H1 (cell line): Measurements from ENCODE around the gene HDAC7. TPM values are rescaled to one million over a fixed set of nuclear protein-coding genes. Genes with fewer than 3 reads are reported as not detected.

ENCODE experiments used
- EGR1 ChIP-seq: IDR thresholded peaks from 2 replicates; pipeline ENCODE4 v1.6.1; 2011; ENCODE audit warnings: low read depth, low read length, borderline replicate concordance
- GABPA ChIP-seq: IDR thresholded peaks from 2 replicates; pipeline ENCODE4 v1.6.1; 2011; ENCODE audit warnings: mild to moderate bottlenecking, low read length, moderate library complexity, borderline replicate concordance; ENCODE audit not compliant: insufficient read depth
- HDAC2 ChIP-seq, 2 experiments: fragments of 300-600 bp in 1 of 2; sonication (generic) in 1 of 2; IDR thresholded peaks; 2 replicates each; pipeline ENCODE4 v1.6.1; 2011 to 2012; ENCODE audit warnings: low read depth in 2 of 2, low read length in 2 of 2, mild to moderate bottlenecking in 2 of 2, moderate library complexity in 2 of 2, borderline replicate concordance in 1 of 2, inconsistent platforms in 1 of 2
- RBBP5 ChIP-seq: IDR thresholded peaks from 2 replicates; pipeline ENCODE4 v1.7.1; 2012; ENCODE audit warnings: low read depth, mild to moderate bottlenecking, inconsistent platforms, low read length, moderate library complexity, borderline replicate concordance
- TAF7 ChIP-seq: optimal IDR thresholded peaks from 2 replicates; pipeline ENCODE3; 2011; ENCODE audit warnings: low read depth, mild to moderate bottlenecking, inconsistent platforms, low read length, moderate library complexity, borderline replicate concordance
- polyA plus RNA-seq, 7 experiments: library from polyadenylated mRNA; depleted of rRNA in 3 of 7; stranded (reverse) in 5 of 7; unstranded in 2 of 7; fragments of >200 nt in 5 of 7; fragments of 200-250 nt in 2 of 7; gene quantifications; 1 replicate in 5 of 7; 2 replicates in 1 of 7; 4 replicates in 1 of 7; pipeline versions ENCODE4 v1.2.1 to v1.2.3, GENCODE V29; 2011 to 2013; ENCODE audit warnings: missing spikeins in 2 of 7, mixed read lengths in 2 of 7
- total RNA-seq: library from RNA; stranded (reverse); fragmentation: NEBNext Ultra II Directional; extraction: Animal tissue kit (Norgen Biotek cat#: 25700); gene quantifications from 2 replicates; pipeline ENCODE4 v1.2.1, GENCODE V29; 2021
- TF ChIP-seq, protein P1 (sequence below): IDR thresholded peaks from 2 replicates; pipeline ENCODE4 v1.6.1; 2012; ENCODE audit warnings: low read length, inconsistent platforms

Gene HDAC7
- total and polyA plus RNA-seq, 2 of the 8 experiments (the other 6 are each of a cell fraction or from before 2014, with no cell fraction given): 25.5 to 84.9 TPM

DNA sequence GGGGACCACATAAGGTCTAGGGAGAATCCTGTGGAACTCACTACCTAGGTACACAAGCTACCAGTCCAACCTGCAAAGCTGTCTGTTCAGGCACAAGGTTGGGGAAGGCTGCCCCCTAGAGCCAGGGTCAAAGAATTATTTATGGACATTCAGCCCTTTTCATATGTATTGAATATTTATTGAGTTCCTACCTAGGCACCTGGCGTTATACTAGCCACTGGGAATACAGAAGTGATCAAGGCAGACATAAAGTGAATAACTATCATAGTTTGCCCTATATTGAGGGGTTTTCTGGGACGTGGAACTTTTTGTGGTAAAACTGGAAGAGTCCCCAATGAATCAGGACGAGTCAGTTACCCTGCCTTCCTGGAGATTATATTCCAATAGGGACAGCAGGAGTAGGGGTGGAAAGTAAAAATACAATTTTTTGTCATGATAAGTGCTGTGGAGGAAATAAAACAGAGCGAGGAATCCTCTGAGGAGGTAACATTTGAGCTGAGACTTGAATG, 52.4 kb downstream of the HDAC7 start (continued):
- TF ChIP-seq, protein P1, sequence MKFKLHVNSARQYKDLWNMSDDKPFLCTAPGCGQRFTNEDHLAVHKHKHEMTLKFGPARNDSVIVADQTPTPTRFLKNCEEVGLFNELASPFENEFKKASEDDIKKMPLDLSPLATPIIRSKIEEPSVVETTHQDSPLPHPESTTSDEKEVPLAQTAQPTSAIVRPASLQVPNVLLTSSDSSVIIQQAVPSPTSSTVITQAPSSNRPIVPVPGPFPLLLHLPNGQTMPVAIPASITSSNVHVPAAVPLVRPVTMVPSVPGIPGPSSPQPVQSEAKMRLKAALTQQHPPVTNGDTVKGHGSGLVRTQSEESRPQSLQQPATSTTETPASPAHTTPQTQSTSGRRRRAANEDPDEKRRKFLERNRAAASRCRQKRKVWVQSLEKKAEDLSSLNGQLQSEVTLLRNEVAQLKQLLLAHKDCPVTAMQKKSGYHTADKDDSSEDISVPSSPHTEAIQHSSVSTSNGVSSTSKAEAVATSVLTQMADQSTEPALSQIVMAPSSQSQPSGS: no peak
- TF ChIP-seq GABPA (no peak), HDAC2 (IDR thresholded peaks at IDR 0.05; ENCODE audit: borderline replicate concordance in 1 of 2, low read depth in 2 of 2, low read length in 2 of 2) (no peak), RBBP5 (no peak), TAF7 (no peak), EGR1 (no peak)
